Ramos (cell line): ENCODE results near the gene CACNA2D1.
"Not testable (repeated sequence)": the region's sequence is repeated elsewhere in the genome, so short reads cannot be mapped to it uniquely, and the experiment has no call there.

ENCODE experiments used
- in situ Hi-C: fragments of 300-500 bp; cut with MboI; formaldehyde crosslinking; loops from one replicate; pipeline ENCODE4 v1.14.3; 2022; ENCODE audit warnings: low sequenced_read_pairs; ENCODE audit not compliant: unreplicated experiment

CACNA2D1 gene

GRCh38 chr7:82396343-82396742 is 47.2 kb downstream of the CACNA2D1 start:
- in situ Hi-C loops = no loop called here

GRCh38 chr7:82395147-82395546 is 48.4 kb downstream of the CACNA2D1 start:
- in situ Hi-C loops = no loop called here

GRCh38 chr7:82393840-82394220 is 49.7 kb downstream of the CACNA2D1 start:
- in situ Hi-C loops = no loop called here

DNA sequence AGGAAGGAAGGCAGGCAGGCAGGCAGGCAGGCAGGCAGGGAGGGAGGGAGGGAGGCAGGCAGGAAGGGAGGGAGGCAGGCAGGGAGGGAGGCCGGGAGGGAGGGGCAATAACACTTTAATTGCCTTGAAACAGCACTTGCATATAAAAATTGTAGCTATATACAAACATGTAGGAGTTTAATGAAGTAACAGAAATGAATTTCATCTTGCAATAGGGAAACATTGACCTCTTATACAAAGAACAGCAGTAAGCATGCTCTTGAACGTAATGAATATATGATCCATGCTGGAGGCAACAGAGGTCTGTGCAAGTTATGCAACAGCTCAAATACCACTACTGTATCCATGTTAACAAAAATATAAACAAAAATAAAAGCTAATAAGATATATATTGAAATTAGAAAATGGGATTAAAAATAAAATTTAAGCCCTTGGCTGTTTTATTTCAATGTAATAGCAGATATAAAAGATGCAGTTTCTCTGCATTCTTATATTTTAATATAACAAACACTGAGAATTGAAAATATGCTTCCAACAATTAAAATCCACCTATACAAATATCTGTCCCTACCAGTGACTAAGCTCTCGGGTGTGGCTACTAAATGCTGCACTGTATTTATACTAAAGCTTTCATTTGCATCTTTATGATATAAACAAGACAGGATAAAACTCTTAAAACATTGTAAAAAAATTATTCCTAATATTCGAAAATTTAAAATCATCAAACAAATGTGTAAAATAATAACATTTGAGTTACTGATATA is 50.3 kb downstream of the CACNA2D1 start:
- in situ Hi-C loops = no loop called here

- in situ Hi-C loops = no loop called here
Observed at GRCh38 chr7:82390936-82391335, 52.6 kb downstream of the CACNA2D1 start.

DNA sequence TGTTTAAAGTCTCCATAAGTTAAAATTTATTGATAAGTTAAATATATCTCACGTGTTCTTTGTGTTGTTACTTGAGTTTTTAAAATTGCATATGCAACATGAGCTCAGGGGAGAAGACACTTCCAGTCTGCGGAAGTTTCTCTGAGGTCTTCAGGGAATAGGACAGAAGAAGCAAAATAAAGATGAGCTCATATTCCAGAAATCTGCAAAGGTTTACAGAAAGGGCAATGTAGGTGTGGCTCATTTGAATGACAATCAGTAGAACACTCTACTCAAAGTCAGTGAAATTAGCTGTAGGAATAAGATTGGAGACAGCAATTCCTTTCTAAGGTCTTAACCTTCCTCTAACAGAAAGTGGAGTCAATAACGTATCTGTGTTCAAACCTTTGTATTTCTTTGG is 53.7 kb downstream of the CACNA2D1 start:
- in situ Hi-C loops = no loop called here

- in situ Hi-C loops = no loop called here
Observed at GRCh38 chr7:82388138-82388537, 55.4 kb downstream of the CACNA2D1 start.

GRCh38 chr7:82386571-82386970 is 57.0 kb downstream of the CACNA2D1 start:
- in situ Hi-C loops = not testable (repeated sequence)

DNA sequence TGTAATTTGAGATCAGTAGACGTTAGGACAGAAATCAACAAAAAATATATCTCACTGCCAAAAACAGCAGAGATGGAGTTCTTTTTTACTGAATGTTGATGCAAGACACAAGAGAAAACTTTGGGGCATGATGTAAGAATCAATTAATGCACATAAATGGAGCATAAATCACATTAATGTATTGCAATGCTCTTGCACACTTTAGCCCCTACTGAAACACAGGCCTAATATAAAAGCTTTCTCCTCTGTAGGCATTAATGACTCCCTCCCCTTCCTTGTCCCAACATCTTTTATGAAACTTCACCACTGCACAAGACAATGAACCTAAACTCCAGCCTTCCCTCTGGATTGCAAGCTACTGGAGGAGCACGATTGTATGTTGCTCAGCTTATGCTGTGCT is 58.8 kb downstream of the CACNA2D1 start:
- in situ Hi-C loops = no loop called here

DNA sequence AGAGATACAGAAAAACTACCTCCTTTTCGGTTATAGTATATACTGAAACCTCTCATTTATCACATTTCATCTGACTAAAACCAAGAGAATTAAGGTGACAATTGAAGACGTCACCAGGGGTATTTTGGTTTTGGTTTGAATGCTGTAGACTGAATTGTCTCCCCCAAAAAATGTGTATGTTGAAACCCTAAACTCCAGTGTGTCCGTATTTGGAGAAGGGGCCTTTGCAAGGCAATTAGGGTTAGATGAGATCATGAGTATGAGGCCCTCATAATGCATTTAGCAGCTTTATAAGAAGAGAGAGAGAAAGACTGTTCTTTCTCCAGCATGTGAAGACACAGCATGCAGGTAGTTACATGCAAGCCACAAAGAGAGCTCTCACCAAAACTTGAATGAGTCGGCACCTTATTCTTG is 59.5 kb downstream of the CACNA2D1 start:
- in situ Hi-C loops = no loop called here

GRCh38 chr7:82382276-82382675 is 61.3 kb downstream of the CACNA2D1 start:
- in situ Hi-C loops = no loop called here

- in situ Hi-C loops = no loop called here
Observed at GRCh38 chr7:82376739-82377138, 66.8 kb downstream of the CACNA2D1 start.

GRCh38 chr7:82375713-82376112 is 67.9 kb downstream of the CACNA2D1 start:
- in situ Hi-C loops = no loop called here

GRCh38 chr7:82375129-82375528 is 68.4 kb downstream of the CACNA2D1 start:
- in situ Hi-C loops = no loop called here

- in situ Hi-C loops = no loop called here
Observed at GRCh38 chr7:82373926-82374635, 69.5 kb downstream of the CACNA2D1 start.

DNA sequence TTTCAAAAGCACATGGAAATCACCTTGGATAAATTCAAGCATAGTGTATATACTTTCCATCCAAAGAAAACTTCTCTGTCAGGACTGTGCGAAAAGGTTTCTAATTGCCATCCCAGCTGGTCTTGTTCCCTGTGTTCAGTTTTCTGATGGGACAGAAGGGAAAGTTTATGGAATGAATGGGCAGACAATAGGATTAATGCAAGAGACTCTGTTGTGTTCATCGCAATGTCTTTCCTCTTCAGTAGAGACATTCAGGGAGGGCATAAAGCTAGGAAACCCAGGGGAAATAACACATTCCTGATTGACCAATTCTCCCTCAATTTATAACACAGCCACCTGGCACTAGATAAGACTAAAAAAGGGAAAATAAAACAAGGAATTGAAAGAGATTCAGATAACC is 78.9 kb downstream of the CACNA2D1 start:
- in situ Hi-C loops = no loop called here

DNA sequence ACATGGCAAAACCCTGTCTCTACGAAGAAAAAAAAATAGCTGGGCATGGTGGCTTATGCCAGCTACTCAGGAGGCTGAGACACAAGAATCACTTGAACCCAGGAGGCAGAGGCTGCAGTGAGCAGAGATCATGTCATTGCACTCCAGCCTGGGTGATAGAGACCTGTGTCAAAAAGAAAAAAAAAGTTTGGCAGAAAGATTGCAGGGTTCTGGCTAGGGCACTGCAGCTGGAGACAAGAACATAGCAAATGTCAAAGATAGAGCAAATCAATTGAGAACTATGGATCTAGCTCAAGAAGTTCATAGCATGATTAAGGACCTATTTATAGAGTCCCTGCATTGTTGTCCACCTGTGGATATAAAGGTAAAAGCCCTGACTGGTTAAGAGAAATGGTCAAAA is 79.5 kb downstream of the CACNA2D1 start:
- in situ Hi-C loops = no loop called here

DNA sequence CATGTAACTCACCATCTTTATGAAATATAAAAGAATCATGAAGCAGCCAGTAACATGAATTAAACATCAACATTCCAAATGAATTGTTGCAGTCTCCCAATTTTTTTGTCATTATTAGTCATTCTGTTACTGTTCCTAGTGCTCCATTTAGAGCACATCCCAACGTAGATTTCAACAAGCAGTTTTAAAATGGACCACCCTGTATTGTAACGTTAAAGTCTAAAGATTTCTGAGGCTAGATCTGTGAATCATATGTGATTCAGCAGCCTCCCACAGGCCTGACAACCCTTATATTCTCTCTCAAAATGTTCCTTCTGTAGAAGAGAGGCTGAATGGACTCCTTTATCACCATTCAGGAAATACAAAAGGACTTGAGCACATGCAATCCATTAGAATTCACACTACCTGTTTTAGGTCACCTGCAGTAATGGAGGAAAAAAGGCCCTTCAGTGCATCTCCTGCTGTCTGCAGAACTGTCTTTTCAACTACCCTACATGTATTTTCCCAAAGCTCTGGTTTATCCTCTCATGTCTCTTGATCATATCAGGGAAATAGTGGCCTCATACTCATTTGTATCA is 81.4 kb downstream of the CACNA2D1 start:
- in situ Hi-C loops = no loop called here

DNA sequence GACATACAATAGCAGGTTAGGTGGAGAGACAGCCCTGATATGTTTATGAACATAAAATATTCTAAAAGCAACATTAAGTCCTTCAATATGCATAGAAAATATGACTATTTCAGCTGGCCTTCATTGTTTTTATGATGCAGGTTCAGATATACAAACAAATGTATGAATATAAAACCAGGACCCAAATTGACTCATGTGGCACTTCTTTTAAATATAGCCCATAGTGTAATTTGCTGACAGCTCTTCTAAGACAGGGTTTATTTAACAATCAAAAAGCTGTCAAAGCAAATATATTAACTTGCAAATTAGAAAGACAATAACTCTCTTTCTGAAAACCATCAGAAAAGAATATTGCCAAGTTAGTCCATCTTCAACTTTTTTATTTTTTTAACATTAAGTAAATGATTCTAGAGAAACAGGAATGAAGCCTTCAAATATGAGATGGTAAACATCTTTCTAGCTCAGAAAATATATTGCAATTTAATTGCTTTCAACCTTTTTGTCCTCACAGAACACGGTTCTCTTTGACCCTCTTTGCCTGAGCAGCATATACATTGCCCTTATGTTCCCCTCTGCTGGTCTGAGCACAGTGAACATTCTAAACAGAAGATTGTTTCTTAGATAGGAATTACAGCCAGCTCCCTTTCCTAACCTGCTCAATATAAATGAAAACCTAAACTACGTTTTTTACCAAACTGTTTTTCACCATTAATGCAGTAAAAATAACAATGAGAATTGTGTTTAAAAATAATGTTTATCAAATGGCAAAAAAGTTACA is 82.8 kb downstream of the CACNA2D1 start:
- in situ Hi-C loops = no loop called here

GRCh38 chr7:82359426-82359825 is 84.2 kb downstream of the CACNA2D1 start:
- in situ Hi-C loops = no loop called here

DNA sequence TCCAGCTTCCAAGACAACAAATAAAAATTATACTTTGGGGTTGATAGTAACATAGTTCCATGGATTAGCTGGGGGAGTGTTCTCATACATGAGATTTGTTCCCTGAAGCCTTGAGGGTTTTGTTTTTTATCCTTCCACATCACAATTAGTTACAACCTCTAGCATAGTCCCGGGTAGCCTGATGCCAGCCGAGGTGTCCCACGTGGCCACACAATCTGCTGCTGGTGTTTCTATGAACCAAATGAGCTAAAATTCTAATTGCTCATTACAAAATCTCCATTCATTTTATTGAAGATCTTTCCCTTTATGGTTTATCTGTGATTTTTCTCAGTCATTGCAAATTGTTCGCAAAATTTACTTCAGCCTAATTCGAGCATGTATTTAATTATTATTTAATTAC is 84.7 kb downstream of the CACNA2D1 start:
- in situ Hi-C loops = no loop called here
